Mesenteric fat pad (tissue), 1 donor: ENCODE data around the gene SMYD5. TPM values are rescaled to one million over a fixed set of nuclear protein-coding genes. Genes with fewer than 3 reads are reported as not detected.

Experiments
- total RNA-seq: library from RNA; stranded (reverse); fragmentation: NEBNext Ultra II Directional; extraction: Animal tissue kit (Norgen Biotek cat#: 25700); gene quantifications from one replicate; pipeline ENCODE4 v1.2.1, GENCODE V29; 2021
- donor health status: DM: yes; HTN: yes; CAD: no.

Gene SMYD5
- total RNA-seq, 1 donor from 2014 or later = 25.1 TPM

Other genes starting within 250 kb of the SMYD5 start
- gene SFXN5, start 142.5 kb upstream of the SMYD5 start, total RNA-seq = 11.7 TPM
- gene RAB11FIP5, start 101.3 kb upstream of the SMYD5 start, total RNA-seq = 28.1 TPM
- gene NOTO, start 11.7 kb upstream of the SMYD5 start, total RNA-seq = not detected
- 31.1 TPM for gene PRADC1, start 19.0 kb downstream of the SMYD5 start, total RNA-seq
- gene CCT7, start 20.1 kb downstream of the SMYD5 start, total RNA-seq = 190 TPM
- gene FBXO41, start 70.2 kb downstream of the SMYD5 start, total RNA-seq = 1.7 TPM
- gene EGR4, start 79.3 kb downstream of the SMYD5 start, total RNA-seq = not detected
- 12.2 TPM for gene ALMS1, start 171.6 kb downstream of the SMYD5 start, total RNA-seq